Keratinocyte (primary cell): ENCODE results near the gene CPTP. TPM values are rescaled to one million over a fixed set of nuclear protein-coding genes. Genes with fewer than 3 reads are reported as not detected.

ENCODE experiments used
- DNase-seq: peaks from one replicate; pipeline ENCODE4 v3.0.0-alpha.2; 2011; ENCODE audit warnings: low read depth, missing footprints, low spot score
- FAIRE-seq: peaks from 2 replicates; lab custom pipeline; 2011; peaks lifted over from hg19 to GRCh38; lab: Jason Lieb, UNC
- H2AFZ ChIP-seq: 2 replicates; pipeline ENCODE4 v1.6.0; 2012; ENCODE audit warnings: low read length, control low read depth, inconsistent platforms; ENCODE audit not compliant: control insufficient read depth
- H3K27ac ChIP-seq: 2 replicates; pipeline ENCODE4 v1.5.1; 2011; ENCODE audit warnings: low read length; ENCODE audit not compliant: control insufficient read depth, insufficient read depth
- H3K27me3 ChIP-seq: 3 replicates; pipeline ENCODE4 v1.6.0; 2011; ENCODE audit warnings: low read length; ENCODE audit not compliant: control insufficient read depth, insufficient read depth; ENCODE audit errors: extremely low read depth
- H3K36me3 ChIP-seq, 2 experiments: 2 replicates in 1 of 2; 3 replicates in 1 of 2; pipeline ENCODE4 v1.5.1; 2011; ENCODE audit warnings: low read length in 2 of 2, mild to moderate bottlenecking in 1 of 2; ENCODE audit not compliant: control insufficient read depth in 2 of 2, insufficient read depth in 2 of 2; ENCODE audit errors: extremely low read depth in 1 of 2
- H3K4me1 ChIP-seq: 3 replicates; pipeline ENCODE4 v1.5.1; 2011; ENCODE audit warnings: low read length; ENCODE audit not compliant: control insufficient read depth, insufficient read depth; ENCODE audit errors: extremely low read depth
- H3K4me2 ChIP-seq: 3 replicates; pipeline ENCODE4 v1.6.0; 2011; ENCODE audit warnings: low read depth, low read length; ENCODE audit not compliant: control insufficient read depth, insufficient read depth; ENCODE audit errors: extremely low read depth
- H3K4me3 ChIP-seq, 3 experiments: fragments of 200-600 bp in 1 of 3; sonication (generic) in 1 of 3; 2 replicates in 2 of 3; 3 replicates in 1 of 3; pipeline ENCODE4 v1.5.1; 2011 to 2016; ENCODE audit warnings: low read length in 3 of 3, mild to moderate bottlenecking in 3 of 3, control low read depth in 2 of 3, inconsistent platforms in 1 of 3, low read depth in 1 of 3, mixed read lengths in 1 of 3, mixed run types in 1 of 3, moderate library complexity in 1 of 3; ENCODE audit not compliant: control insufficient read depth in 2 of 3, insufficient read depth in 2 of 3; ENCODE audit errors: extremely low read depth in 1 of 3
- H3K79me2 ChIP-seq: 2 replicates; pipeline ENCODE4 v1.6.0; 2012; ENCODE audit warnings: low read length; ENCODE audit not compliant: control insufficient read depth, insufficient read depth
- H3K9ac ChIP-seq: 3 replicates; pipeline ENCODE4 v1.6.0; 2011; ENCODE audit warnings: low read length; ENCODE audit not compliant: control insufficient read depth, insufficient read depth; ENCODE audit errors: extremely low read depth
- H3K9me1 ChIP-seq: 3 replicates; pipeline ENCODE4 v1.6.0; 2011; ENCODE audit warnings: low read length; ENCODE audit not compliant: control insufficient read depth, insufficient read depth; ENCODE audit errors: extremely low read depth
- H3K9me3 ChIP-seq: 2 replicates; pipeline ENCODE4 v1.5.1; 2012; ENCODE audit warnings: low read depth, low read length; ENCODE audit not compliant: control insufficient read depth
- H4K20me1 ChIP-seq: 3 replicates; pipeline ENCODE4 v1.6.0; 2011; ENCODE audit warnings: low read length; ENCODE audit not compliant: control insufficient read depth, insufficient read depth; ENCODE audit errors: extremely low read depth
- EZH2 ChIP-seq: IDR thresholded peaks from one replicate; pipeline ENCODE4 v1.6.1; 2012; ENCODE audit warnings: inconsistent platforms, mild to moderate bottlenecking, low read length, moderate library complexity
- dilution Hi-C: fragments of 300-500 bp; cut with MboI; formaldehyde crosslinking; loops from one replicate; pipeline ENCODE4 v1.7.0; 2020; ENCODE audit warnings: low sequenced_read_pairs; ENCODE audit not compliant: extremely low pct_ligation_motif_present
- polyA plus RNA-seq, 5 experiments: library from polyadenylated mRNA; depleted of rRNA in 3 of 5; stranded (reverse) in 3 of 5; stranded (forward) in 1 of 5; unstranded in 1 of 5; fragments of >200 nt; gene quantifications; 1 replicate in 1 of 5; 2 replicates in 3 of 5; 3 replicates in 1 of 5; pipeline versions ENCODE4 v1.2.1 to v1.2.3, GENCODE V29; 2011 to 2012; ENCODE audit warnings: missing spikeins in 2 of 5, low read depth in 1 of 5, low replicate concordance in 1 of 5
- TF ChIP-seq, protein P1 (sequence below), 3 experiments: IDR thresholded peaks in 1 of 3; conservative IDR thresholded peaks in 1 of 3; optimal IDR thresholded peaks in 1 of 3; 2 replicates in 2 of 3; 3 replicates in 1 of 3; pipeline versions ENCODE3 to v1.5.1; 2011; ENCODE audit warnings: low read length in 3 of 3, mild to moderate bottlenecking in 3 of 3, moderate library complexity in 2 of 3, control low read depth in 1 of 3, inconsistent platforms in 1 of 3; ENCODE audit not compliant: insufficient read depth in 2 of 3; ENCODE audit errors: extremely low read depth in 1 of 3

Gene CPTP
- polyA plus RNA-seq, 1 donor (not counting 4 experiments of a cell fraction or from before 2014, with no cell fraction given), result 5.8 TPM

DNA sequence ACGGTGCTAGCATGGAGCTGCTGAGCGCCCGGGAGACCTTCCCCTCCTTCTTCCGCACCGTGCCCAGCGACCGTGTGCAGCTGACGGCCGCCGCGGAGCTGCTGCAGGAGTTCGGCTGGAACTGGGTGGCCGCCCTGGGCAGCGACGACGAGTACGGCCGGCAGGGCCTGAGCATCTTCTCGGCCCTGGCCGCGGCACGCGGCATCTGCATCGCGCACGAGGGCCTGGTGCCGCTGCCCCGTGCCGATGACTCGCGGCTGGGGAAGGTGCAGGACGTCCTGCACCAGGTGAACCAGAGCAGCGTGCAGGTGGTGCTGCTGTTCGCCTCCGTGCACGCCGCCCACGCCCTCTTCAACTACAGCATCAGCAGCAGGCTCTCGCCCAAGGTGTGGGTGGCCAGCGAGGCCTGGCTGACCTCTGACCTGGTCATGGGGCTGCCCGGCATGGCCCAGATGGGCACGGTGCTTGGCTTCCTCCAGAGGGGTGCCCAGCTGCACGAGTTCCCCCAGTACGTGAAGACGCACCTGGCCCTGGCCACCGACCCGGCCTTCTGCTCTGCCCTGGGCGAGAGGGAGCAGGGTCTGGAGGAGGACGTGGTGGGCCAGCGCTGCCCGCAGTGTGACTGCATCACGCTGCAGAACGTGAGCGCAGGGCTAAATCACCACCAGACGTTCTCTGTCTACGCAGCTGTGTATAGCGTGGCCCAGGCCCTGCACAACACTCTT, 7.6 kb downstream of the CPTP start:
- TF ChIP-seq, protein P1, sequence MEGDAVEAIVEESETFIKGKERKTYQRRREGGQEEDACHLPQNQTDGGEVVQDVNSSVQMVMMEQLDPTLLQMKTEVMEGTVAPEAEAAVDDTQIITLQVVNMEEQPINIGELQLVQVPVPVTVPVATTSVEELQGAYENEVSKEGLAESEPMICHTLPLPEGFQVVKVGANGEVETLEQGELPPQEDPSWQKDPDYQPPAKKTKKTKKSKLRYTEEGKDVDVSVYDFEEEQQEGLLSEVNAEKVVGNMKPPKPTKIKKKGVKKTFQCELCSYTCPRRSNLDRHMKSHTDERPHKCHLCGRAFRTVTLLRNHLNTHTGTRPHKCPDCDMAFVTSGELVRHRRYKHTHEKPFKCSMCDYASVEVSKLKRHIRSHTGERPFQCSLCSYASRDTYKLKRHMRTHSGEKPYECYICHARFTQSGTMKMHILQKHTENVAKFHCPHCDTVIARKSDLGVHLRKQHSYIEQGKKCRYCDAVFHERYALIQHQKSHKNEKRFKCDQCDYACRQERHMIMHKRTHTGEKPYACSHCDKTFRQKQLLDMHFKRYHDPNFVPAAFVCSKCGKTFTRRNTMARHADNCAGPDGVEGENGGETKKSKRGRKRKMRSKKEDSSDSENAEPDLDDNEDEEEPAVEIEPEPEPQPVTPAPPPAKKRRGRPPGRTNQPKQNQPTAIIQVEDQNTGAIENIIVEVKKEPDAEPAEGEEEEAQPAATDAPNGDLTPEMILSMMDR (optimal IDR thresholded peaks at IDR 0.05 in 1 of 3, IDR thresholded peaks at IDR 0.05 in 1 of 3, conservative IDR thresholded peaks at IDR 0.05 in 1 of 3; ENCODE audit: extremely low read depth in 1 of 3, insufficient read depth in 2 of 3, low read length in 3 of 3), result no peak
- no peak for TF ChIP-seq EZH2
- Histone ChIP-seq H3K36me3 (peaks cover 7 to 10% of the 10 kb centered on the region in 2 experiments), H3K27me3 (peaks cover 11% of the 10 kb centered on the region), H3K4me2 (peak overlapping the region; percentile 37), H2AFZ (no peak overlapping the region), H3K4me3 (no peak overlapping the region), H4K20me1 (peaks cover 25% of the 10 kb centered on the region), H3K27ac (no peak overlapping the region), H3K9ac (peak overlapping the region; percentile 22), H3K4me1 (peaks cover 32% of the 10 kb centered on the region), H3K9me1 (no peaks in the 10 kb centered on the region), H3K9me3 (peaks cover 4% of the 10 kb centered on the region), H3K79me2 (peaks cover 4% of the 10 kb centered on the region)
- DNase-seq, result no peak
- dilution Hi-C loops, result no loop called here
- no peak for FAIRE-seq

DNA sequence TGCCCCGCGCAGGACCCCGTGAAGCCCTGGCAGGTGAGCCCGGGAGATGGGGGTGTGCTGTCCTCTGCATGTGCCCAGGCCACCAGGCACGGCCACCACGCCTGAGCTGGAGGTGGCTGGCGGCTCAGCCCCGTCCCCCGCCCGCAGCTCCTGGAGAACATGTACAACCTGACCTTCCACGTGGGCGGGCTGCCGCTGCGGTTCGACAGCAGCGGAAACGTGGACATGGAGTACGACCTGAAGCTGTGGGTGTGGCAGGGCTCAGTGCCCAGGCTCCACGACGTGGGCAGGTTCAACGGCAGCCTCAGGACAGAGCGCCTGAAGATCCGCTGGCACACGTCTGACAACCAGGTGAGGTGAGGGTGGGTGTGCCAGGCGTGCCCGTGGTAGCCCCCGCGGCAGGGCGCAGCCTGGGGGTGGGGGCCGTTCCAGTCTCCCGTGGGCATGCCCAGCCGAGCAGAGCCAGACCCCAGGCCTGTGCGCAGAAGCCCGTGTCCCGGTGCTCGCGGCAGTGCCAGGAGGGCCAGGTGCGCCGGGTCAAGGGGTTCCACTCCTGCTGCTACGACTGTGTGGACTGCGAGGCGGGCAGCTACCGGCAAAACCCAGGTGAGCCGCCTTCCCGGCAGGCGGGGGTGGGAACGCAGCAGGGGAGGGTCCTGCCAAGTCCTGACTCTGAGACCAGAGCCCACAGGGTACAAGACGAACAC, 8.3 kb downstream of the CPTP start:
- dilution Hi-C loops, result no loop called here
- FAIRE-seq (no peak), DNase-seq (no peak)
- Histone ChIP-seq H3K27ac (no peak overlapping the region), H3K9ac (peak overlapping the region; percentile 22), H4K20me1 (peaks cover 29% of the 10 kb centered on the region), H3K9me3 (peaks cover 4% of the 10 kb centered on the region), H3K9me1 (no peaks in the 10 kb centered on the region), H3K27me3 (peaks cover 11% of the 10 kb centered on the region), H3K79me2 (no peaks in the 10 kb centered on the region), H3K4me1 (peaks cover 32% of the 10 kb centered on the region), H3K36me3 (peaks cover 8 to 11% of the 10 kb centered on the region in 2 experiments), H3K4me2 (peak overlapping the region; percentile 37), H3K4me3 (no peak overlapping the region), H2AFZ (no peak overlapping the region)
- no peak for TF ChIP-seq EZH2
- TF ChIP-seq, protein P1 (optimal IDR thresholded peaks at IDR 0.05 in 1 of 3, IDR thresholded peaks at IDR 0.05 in 1 of 3, conservative IDR thresholded peaks at IDR 0.05 in 1 of 3; ENCODE audit: extremely low read depth in 1 of 3, insufficient read depth in 2 of 3, low read length in 3 of 3), result no peak
